ENCODE results near the gene TIMM9. TPM values are rescaled to one million over a fixed set of nuclear protein-coding genes. Genes with fewer than 3 reads are reported as not detected.

TIMM9 gene
- total and polyA plus RNA-seq, 2 experiments from 2014 or later: 39.4 to 69.1 TPM

- in situ Hi-C loops (cut with MboI): no loop called here
- Histone ChIP-seq H3K79me2 (ENCODE audit: insufficient read depth) (no peaks in the 10 kb centered on the region), H3K9ac (no peak overlapping the region), H2AFZ (no peak overlapping the region), H3K4me1 (ENCODE audit: insufficient read depth) (no peaks in the 10 kb centered on the region), H3K36me3 (ENCODE audit: low read depth) (peaks cover 3% of the 10 kb centered on the region), H3K9me2 (ENCODE audit: insufficient read depth) (no peaks in the 10 kb centered on the region), H3K4me3 (no peak overlapping the region), H3K27ac (no peak overlapping the region), H3F3A (ENCODE audit: insufficient read depth) (no peaks in the 10 kb centered on the region), H3K4me2 (ENCODE audit: unreplicated experiment) (no peak overlapping the region), H3K27me3 (replicated peaks; ENCODE audit: insufficient read depth) (no peaks in the 10 kb centered on the region), H3K9me3 (ENCODE audit: low read depth) (no peaks in the 10 kb centered on the region), H4K20me1 (ENCODE audit: insufficient read depth) (no peaks in the 10 kb centered on the region)
- TF ChIP-seq EZH2phosphoT487 (IDR thresholded peaks at IDR 0.05; ENCODE audit: insufficient read depth, low read depth) (no peak), EZH2 (IDR thresholded peaks at IDR 0.05; ENCODE audit: insufficient read depth, poor library complexity, severe bottlenecking) (no peak)
- 96 to 100% methylated on average over 1 of the region's 1 CpG for WGBS, 2 experiments (ENCODE audit: low coverage in 1 of 2, low lambda C conversion rate in 2 of 2, missing lambda C conversion rate in 2 of 2)
- no peak for DNase-seq
These were observed 39.1 kb upstream of the TIMM9 start for GRCh38 chr14:58466459-58466858.

- H3K9me2 ChIP-seq (ENCODE audit: insufficient read depth): no peaks in the 10 kb centered on the region
- no peaks in the 10 kb centered on the region for H3K4me1 ChIP-seq (ENCODE audit: insufficient read depth)
- no peaks in the 10 kb centered on the region for H3F3A ChIP-seq (ENCODE audit: insufficient read depth)
- peak; percentile 38 for DNase-seq
- no peaks in the 10 kb centered on the region for H3K79me2 ChIP-seq (ENCODE audit: insufficient read depth)
- H2AFZ ChIP-seq: no peak overlapping the region
- H3K27me3 ChIP-seq (replicated peaks; ENCODE audit: insufficient read depth): no peaks in the 10 kb centered on the region
- TF ChIP-seq EZH2 (IDR thresholded peaks at IDR 0.05; ENCODE audit: insufficient read depth, poor library complexity, severe bottlenecking) (no peak), EZH2phosphoT487 (IDR thresholded peaks at IDR 0.05; ENCODE audit: insufficient read depth, low read depth) (no peak)
- no peaks in the 10 kb centered on the region for H3K9me3 ChIP-seq (ENCODE audit: low read depth)
- in situ Hi-C loops (cut with MboI): no loop called here
- no peaks in the 10 kb centered on the region for H4K20me1 ChIP-seq (ENCODE audit: insufficient read depth)
- no peak overlapping the region for H3K4me2 ChIP-seq (ENCODE audit: unreplicated experiment)
- no peak overlapping the region for H3K9ac ChIP-seq
- H3K4me3 ChIP-seq: no peak overlapping the region
- H3K36me3 ChIP-seq (ENCODE audit: low read depth): peaks cover 5% of the 10 kb centered on the region; the same call in 1 of the 2 replicates
- H3K27ac ChIP-seq: no peak overlapping the region
- 78 to 82% methylated on average over 2 of the region's 2 CpGs for WGBS, 2 experiments (ENCODE audit: low coverage in 1 of 2, low lambda C conversion rate in 2 of 2, missing lambda C conversion rate in 2 of 2)
These were observed 38.1 kb upstream of the TIMM9 start for GRCh38 chr14:58465421-58465820.

GRCh38 chr14:58464652-58465051, 37.3 kb upstream of the TIMM9 start:
- WGBS, 2 experiments (ENCODE audit: low coverage in 1 of 2, low lambda C conversion rate in 2 of 2, missing lambda C conversion rate in 2 of 2): 98% methylated on average over 8 of the region's 8 CpGs
- H3K4me2 ChIP-seq (ENCODE audit: unreplicated experiment): no peak overlapping the region
- no peaks in the 10 kb centered on the region for H3K27me3 ChIP-seq (replicated peaks; ENCODE audit: insufficient read depth)
- H4K20me1 ChIP-seq (ENCODE audit: insufficient read depth): no peaks in the 10 kb centered on the region
- no peak overlapping the region for H3K9ac ChIP-seq
- no peak overlapping the region for H3K27ac ChIP-seq
- H3K9me3 ChIP-seq (ENCODE audit: low read depth): no peaks in the 10 kb centered on the region
- in situ Hi-C loops (cut with MboI): no loop called here
- H3K4me1 ChIP-seq (ENCODE audit: insufficient read depth): no peaks in the 10 kb centered on the region
- H3K4me3 ChIP-seq: no peak overlapping the region
- H2AFZ ChIP-seq: no peak overlapping the region
- DNase-seq: no peak
- H3K79me2 ChIP-seq (ENCODE audit: insufficient read depth): no peaks in the 10 kb centered on the region
- H3K9me2 ChIP-seq (ENCODE audit: insufficient read depth): no peaks in the 10 kb centered on the region
- TF ChIP-seq EZH2phosphoT487 (IDR thresholded peaks at IDR 0.05; ENCODE audit: insufficient read depth, low read depth): no peak
- no peak for TF ChIP-seq EZH2 (IDR thresholded peaks at IDR 0.05; ENCODE audit: insufficient read depth, poor library complexity, severe bottlenecking)
- no peaks in the 10 kb centered on the region for H3F3A ChIP-seq (ENCODE audit: insufficient read depth)
- H3K36me3 ChIP-seq (ENCODE audit: low read depth): peaks cover 9% of the 10 kb centered on the region; the same call in 1 of the 2 replicates

GRCh38 chr14:58463147-58463546, 35.8 kb upstream of the TIMM9 start:
- no peak overlapping the region for H3K27ac ChIP-seq
- no peak for DNase-seq
- H3K79me2 ChIP-seq (ENCODE audit: insufficient read depth): no peaks in the 10 kb centered on the region
- no peak overlapping the region for H3K4me2 ChIP-seq (ENCODE audit: unreplicated experiment)
- WGBS, 2 experiments (ENCODE audit: low coverage in 1 of 2, low lambda C conversion rate in 2 of 2, missing lambda C conversion rate in 2 of 2): 99 to 100% methylated on average over 2 of the region's 2 CpGs
- H3K4me1 ChIP-seq (ENCODE audit: insufficient read depth): no peaks in the 10 kb centered on the region
- no peak overlapping the region for H3K9ac ChIP-seq
- H3K9me2 ChIP-seq (ENCODE audit: insufficient read depth): no peaks in the 10 kb centered on the region
- H3K4me3 ChIP-seq: no peak overlapping the region
- no peak for TF ChIP-seq EZH2phosphoT487 (IDR thresholded peaks at IDR 0.05; ENCODE audit: insufficient read depth, low read depth)
- no peak for TF ChIP-seq EZH2 (IDR thresholded peaks at IDR 0.05; ENCODE audit: insufficient read depth, poor library complexity, severe bottlenecking)
- no peaks in the 10 kb centered on the region for H3F3A ChIP-seq (ENCODE audit: insufficient read depth)
- H3K27me3 ChIP-seq (replicated peaks; ENCODE audit: insufficient read depth): no peaks in the 10 kb centered on the region
- peaks cover 18% of the 10 kb centered on the region for H3K36me3 ChIP-seq (ENCODE audit: low read depth)
- H4K20me1 ChIP-seq (ENCODE audit: insufficient read depth): no peaks in the 10 kb centered on the region
- in situ Hi-C loops (cut with MboI): no loop called here
- H3K9me3 ChIP-seq (ENCODE audit: low read depth): no peaks in the 10 kb centered on the region
- H2AFZ ChIP-seq: no peak overlapping the region

GRCh38 chr14:58460772-58461171, 33.4 kb upstream of the TIMM9 start:
- Histone ChIP-seq H3K27ac (no peak overlapping the region), H3K4me1 (ENCODE audit: insufficient read depth) (no peaks in the 10 kb centered on the region), H3K4me2 (ENCODE audit: unreplicated experiment) (no peak overlapping the region), H3K27me3 (replicated peaks; ENCODE audit: insufficient read depth) (no peaks in the 10 kb centered on the region), H3K9me2 (ENCODE audit: insufficient read depth) (no peaks in the 10 kb centered on the region), H3K9me3 (ENCODE audit: low read depth) (no peaks in the 10 kb centered on the region), H3K36me3 (ENCODE audit: low read depth) (peaks cover 27% of the 10 kb centered on the region), H3K4me3 (no peak overlapping the region), H4K20me1 (ENCODE audit: insufficient read depth) (no peaks in the 10 kb centered on the region), H3K79me2 (ENCODE audit: insufficient read depth) (no peaks in the 10 kb centered on the region), H2AFZ (no peak overlapping the region), H3F3A (ENCODE audit: insufficient read depth) (no peaks in the 10 kb centered on the region), H3K9ac (no peak overlapping the region)
- in situ Hi-C loops (cut with MboI): no loop called here
- DNase-seq: no peak
- TF ChIP-seq EZH2phosphoT487 (IDR thresholded peaks at IDR 0.05; ENCODE audit: insufficient read depth, low read depth) (no peak), EZH2 (IDR thresholded peaks at IDR 0.05; ENCODE audit: insufficient read depth, poor library complexity, severe bottlenecking) (no peak)
- WGBS, 2 experiments (ENCODE audit: low coverage in 1 of 2, low lambda C conversion rate in 2 of 2, missing lambda C conversion rate in 2 of 2): 93 to 95% methylated on average over 2 of the region's 2 CpGs
